B cell (primary cell): ENCODE results near the gene SLC2A6. TPM values are rescaled to one million over a fixed set of nuclear protein-coding genes. Genes with fewer than 3 reads are reported as not detected.
A peak's percentile ranks its signal among the peaks of the same experiment; 100 is the strongest.

Experiments used
- ATAC-seq: fragments of 200-7000 bp; cut with Tn5 transposase; one replicate; pipeline ENCODE4 v1.10.0; 2021; ENCODE audit warnings: low read depth, mild to moderate bottlenecking, moderate number of reproducible peaks, moderate library complexity
- CTCF ChIA-PET: fragments of 350-600 bp; sonication (Branson Sonifier 250); formaldehyde crosslinking; loops from one replicate; lab custom pipeline; 2021; ENCODE audit warnings: antibody characterized with exemption, inconsistent platforms; lab: Charles Lee
- POLR2A ChIA-PET: fragments of 350-600 bp; sonication (Branson Sonifier 250); formaldehyde crosslinking; loops from one replicate; lab custom pipeline; 2021; ENCODE audit warnings: antibody characterized with exemption; lab: Charles Lee
- DNase-seq: peaks from one replicate; pipeline ENCODE4 v3.0.0; 2013
- H2AFZ ChIP-seq: 2 replicates; pipeline ENCODE4 v1.6.1; 2012; ENCODE audit warnings: mild to moderate bottlenecking, low read depth, low read length; ENCODE audit not compliant: insufficient read depth, poor library complexity, severe bottlenecking
- H3K27ac ChIP-seq, 2 donors: 1 replicate in 1 of 2; 2 replicates in 1 of 2; pipeline ENCODE4 v1.5.1; 2012 to 2013; ENCODE audit warnings: low read length in 2 of 2, mild to moderate bottlenecking in 2 of 2, moderate library complexity in 1 of 2
- H3K27me3 ChIP-seq, 4 experiments: fragments of 200-600 bp in 1 of 4; sonication (generic) in 1 of 4; replicated peaks in 1 of 4; 1 replicate in 2 of 4; 2 replicates in 2 of 4; pipeline versions ENCODE4 v1.6.1 to v1.7.0; 2013 to 2016; ENCODE audit warnings: low read length in 3 of 4, mild to moderate bottlenecking in 2 of 4, mixed read lengths in 1 of 4, moderate library complexity in 1 of 4; ENCODE audit not compliant: insufficient read depth in 4 of 4, control insufficient read depth in 3 of 4; ENCODE audit errors: control extremely low read depth in 1 of 4
- H3K36me3 ChIP-seq, 2 experiments: replicated peaks in 1 of 2; 1 replicate in 1 of 2; 2 replicates in 1 of 2; pipeline versions ENCODE4 v1.6.1 to v1.7.1; 2013; ENCODE audit warnings: low read length in 1 of 2; ENCODE audit not compliant: insufficient read depth in 2 of 2, control insufficient read depth in 1 of 2; ENCODE audit errors: control extremely low read depth in 1 of 2, extremely low read depth in 1 of 2
- H3K4me1 ChIP-seq, 2 donors: fragments of 200-600 bp in 1 of 2; sonication (generic) in 1 of 2; 1 replicate in 1 of 2; 2 replicates in 1 of 2; pipeline versions ENCODE4 v1.5.1 to v1.6.1; 2013 to 2017; ENCODE audit warnings: low read length in 2 of 2; ENCODE audit not compliant: control insufficient read depth in 2 of 2, insufficient read depth in 2 of 2
- H3K4me2 ChIP-seq: replicated peaks from 2 replicates; pipeline ENCODE3; 2012; ENCODE audit warnings: mild to moderate bottlenecking, low read depth, low read length; ENCODE audit not compliant: poor library complexity, severe bottlenecking
- H3K4me3 ChIP-seq, 5 experiments: fragments of 200-600 bp in 1 of 5; sonication (generic) in 1 of 5; 1 replicate in 3 of 5; 2 replicates in 2 of 5; pipeline versions ENCODE4 v1.5.1 to v1.7.0; 2011 to 2016; ENCODE audit warnings: low read length in 4 of 5, mild to moderate bottlenecking in 4 of 5, low read depth in 2 of 5, control low read depth in 1 of 5, moderate library complexity in 1 of 5; ENCODE audit not compliant: insufficient read depth in 1 of 5; ENCODE audit errors: control extremely low read depth in 1 of 5, extremely low read depth in 1 of 5
- H3K79me2 ChIP-seq: fragments of 200-600 bp; sonication (generic); one replicate; pipeline ENCODE4 v1.6.0; 2016; ENCODE audit warnings: low read length; ENCODE audit not compliant: control insufficient read depth, insufficient read depth
- H3K9ac ChIP-seq: fragments of 200-600 bp; sonication (generic); 2 replicates; pipeline ENCODE4 v1.6.1; 2017; ENCODE audit warnings: mild to moderate bottlenecking, low read length, moderate library complexity
- H3K9me3 ChIP-seq, 3 donors: one replicate each; pipeline versions ENCODE4 v1.6.1 to v1.7.1; 2013; ENCODE audit warnings: low read length in 2 of 3; ENCODE audit not compliant: control insufficient read depth in 2 of 3, insufficient read depth in 1 of 3; ENCODE audit errors: control extremely low read depth in 1 of 3
- H4K20me1 ChIP-seq: 2 replicates; pipeline ENCODE4 v1.6.0; 2012; ENCODE audit warnings: mild to moderate bottlenecking, low read length; ENCODE audit not compliant: insufficient read depth, control insufficient read depth, poor library complexity, severe bottlenecking
- H3K27ac Mint-ChIP-seq: one replicate; pipeline ENCODE4 v1.8.0; 2021; ENCODE audit warnings: mixed read lengths
- H3K27me3 Mint-ChIP-seq: one replicate; pipeline ENCODE4 v1.8.0; 2021; ENCODE audit warnings: mixed read lengths
- H3K4me1 Mint-ChIP-seq: one replicate; pipeline ENCODE4 v1.8.0; 2021; ENCODE audit warnings: mixed read lengths
- H3K4me3 Mint-ChIP-seq: one replicate; pipeline ENCODE4 v1.8.0; 2021; ENCODE audit warnings: mixed read lengths
- H3K9me3 Mint-ChIP-seq: one replicate; pipeline ENCODE4 v1.8.0; 2022; ENCODE audit warnings: mixed read lengths; ENCODE audit not compliant: insufficient read depth
- CTCF ChIP-seq: fragments of 200-600 bp; IDR thresholded peaks from one replicate; pipeline ENCODE4 v1.8.0; 2022; ENCODE audit warnings: antibody characterized with exemption, mild to moderate bottlenecking
- EZH2 ChIP-seq: IDR thresholded peaks from 2 replicates; pipeline ENCODE4 v1.6.1; 2012; ENCODE audit warnings: borderline replicate concordance, low read depth, mild to moderate bottlenecking, moderate library complexity, low read length; ENCODE audit not compliant: insufficient read depth, poor library complexity, severe bottlenecking
- WGBS: methylation state at CpG from one replicate; pipeline ENCODE4 v1.1.5; 2013; ENCODE audit warnings: missing lambda C conversion rate; ENCODE audit not compliant: insufficient coverage; 5-methylcytosine and 5-hydroxymethylcytosine counted together
- intact Hi-C: fragments of 100-400 bp; cut with micrococcal nuclease; formaldehyde crosslinking; loops from one replicate; pipeline ENCODE4 v1.10.0; 2022
- polyA plus RNA-seq: library from polyadenylated mRNA; depleted of rRNA; stranded (reverse); fragments of >200 nt; gene quantifications from 2 replicates; pipeline ENCODE4 v1.2.3, GENCODE V29; 2012
- total RNA-seq, 2 donors: library from RNA; stranded (reverse); fragments of 120-200 nt in 1 of 2; gene quantifications; 1 replicate in 1 of 2; 2 replicates in 1 of 2; pipeline versions ENCODE4 v1.2.3 to v1.2.4, GENCODE V29; 2013 to 2022

SLC2A6 gene
- total and polyA plus RNA-seq, 2 donors (not counting 1 experiment from before 2014, with no cell fraction given): 51.8 to 108 TPM

- Mint-ChIP-seq H3K9me3 (no peaks in the 10 kb centered on the region), H3K27me3 (no peaks in the 10 kb centered on the region), H3K27ac (peak overlapping the region; percentile 63), H3K4me1 (peaks cover 35% of the 10 kb centered on the region), H3K4me3 (peak overlapping the region; percentile 16)
- Histone ChIP-seq H3K4me3 (no peak overlapping the region), H3K79me2 (peaks cover 33% of the 10 kb centered on the region), H3K9me3 (no peaks in the 10 kb centered on the region), H4K20me1 (peaks cover 66% of the 10 kb centered on the region), H3K4me1 (peaks cover 31 to 62% of the 10 kb centered on the region in 2 donors), H3K27me3 (no peaks in the 10 kb centered on the region), H3K9ac (no peak overlapping the region), H3K4me2 (peak overlapping the region; percentile 94), H3K27ac (no peak overlapping the region), H2AFZ (no peak overlapping the region), H3K36me3 (peaks cover 0 to 61% of the 10 kb centered on the region in 2 experiments)
- POLR2A ChIA-PET: interaction anchor here (0.5 kb wide), 1 partner anchor 276 kb away, joined by 3 read pairs; no protein-coding TSS in a partner anchor
- DNase-seq: no peak
- 92% methylated on average over 25 of the region's 27 CpGs for WGBS
- CTCF ChIA-PET: interaction anchor here (1.1 to 2.8 kb wide), 3 partner anchors 9 to 15 kb away, joined by 3 to 7 read pairs (median 5); no protein-coding TSS in a partner anchor
- TF ChIP-seq EZH2: no peak
- no peak for ATAC-seq
- intact Hi-C loops: loop anchor here (5.0 to 10.0 kb wide), 2 partner anchors 129 to 361 kb away; partner anchors contain the start of genes MED22 and RPL7A
These were observed 2.6 kb downstream of the SLC2A6 start for GRCh38 chr9:133476036-133476931.

GRCh38 chr9:133475292-133476012 lies 3.4 kb downstream of the SLC2A6 start:
- WGBS: 92% methylated on average over 26 of the region's 27 CpGs
- no peak overlapping the region for H3K4me3 Mint-ChIP-seq
- no peak for TF ChIP-seq CTCF
- no peak for TF ChIP-seq EZH2
- intact Hi-C loops: loop anchor here (5.0 to 10.0 kb wide), 2 partner anchors 128 to 361 kb away; partner anchors contain the start of genes MED22 and RPL7A
- ChIA-PET CTCF (no interaction called here), POLR2A (interaction anchor here (0.5 to 0.8 kb wide), 2 partner anchors 13 to 528 kb away, joined by 4 to 5 read pairs; no protein-coding TSS in a partner anchor)
- H3K9ac ChIP-seq: no peak overlapping the region
- H3K4me1 ChIP-seq: peaks cover 31 to 62% of the 10 kb centered on the region in 2 donors
- peak overlapping the region; percentile 63 for H3K27ac Mint-ChIP-seq
- no peak overlapping the region for H3K4me2 ChIP-seq
- no peaks in the 10 kb centered on the region for H3K9me3 Mint-ChIP-seq
- peaks cover 0 to 62% of the 10 kb centered on the region in 2 experiments for H3K36me3 ChIP-seq
- H3K27me3 Mint-ChIP-seq: no peaks in the 10 kb centered on the region
- H3K9me3 ChIP-seq: no peaks in the 10 kb centered on the region
- H3K79me2 ChIP-seq: peaks cover 33% of the 10 kb centered on the region
- DNase-seq (no peak), ATAC-seq (no peak)
- H3K4me3 ChIP-seq: no peak overlapping the region
- peaks cover 38% of the 10 kb centered on the region for H3K4me1 Mint-ChIP-seq
- H3K27me3 ChIP-seq: no peaks in the 10 kb centered on the region
- H3K27ac ChIP-seq: no peak overlapping the region
- no peak overlapping the region for H2AFZ ChIP-seq
- peaks cover 69% of the 10 kb centered on the region for H4K20me1 ChIP-seq
